GM12878 (cell line): ENCODE results near the gene TRIP6. TPM values are rescaled to one million over a fixed set of nuclear protein-coding genes. Genes with fewer than 3 reads are reported as not detected.

ENCODE experiments used
- ATAC-seq: fragments of 200-7000 bp; cut with Tn5 transposase; 3 replicates; pipeline ENCODE4 v1.9.1; 2020; ENCODE audit warnings: mild to moderate bottlenecking, moderate library complexity
- BruUV-seq: library from RNA; stranded (reverse); fragments of 400-500 nt; replicated peaks from 2 replicates; lab custom pipeline; 2021; lab: Mats Ljungman, UMichigan
- CTCF ChIA-PET: fragments of 300-600 bp; sonication (Branson Sonifier 250); formaldehyde crosslinking; extraction: SDS; loops from one replicate; lab custom pipeline; 2021; ENCODE audit warnings: inconsistent platforms; lab: Yijun Ruan, JAX
- POLR2A ChIA-PET: fragments of 350-600 bp; formaldehyde crosslinking; extraction: SDS; loops from one replicate; lab custom pipeline; 2021; ENCODE audit warnings: inconsistent platforms; lab: Charles Lee
- RAD21 ChIA-PET: fragments of 300-600 bp; sonication (Branson Sonifier 250); formaldehyde crosslinking; loops from one replicate; lab custom pipeline; 2023; ENCODE audit warnings: antibody characterized with exemption; ENCODE audit not compliant: unreplicated experiment; lab: Charles Lee
- SMC1A ChIA-PET: fragments of 300-600 bp; sonication (Branson Sonifier 250); formaldehyde crosslinking; loops from one replicate; lab custom pipeline; 2023; ENCODE audit not compliant: unreplicated experiment, uncharacterized antibody; lab: Charles Lee
- DNase-seq: peaks from one replicate; pipeline ENCODE4 v3.0.0-alpha.2; 2011; ENCODE audit warnings: low read depth, low spot score
- FAIRE-seq: peaks from 3 replicates; lab custom pipeline; 2011; peaks lifted over from hg19 to GRCh38; lab: Jason Lieb, UNC
- H2AFZ ChIP-seq: 2 replicates; pipeline ENCODE4 v1.6.0; 2011; ENCODE audit warnings: low read depth, low read length, control low read depth; ENCODE audit not compliant: control insufficient read depth
- H3K27ac ChIP-seq: 2 replicates; pipeline ENCODE4 v1.5.1; 2011; ENCODE audit warnings: control low read depth; ENCODE audit not compliant: control insufficient read depth, insufficient read depth
- H3K27me3 ChIP-seq, 2 experiments: replicated peaks in 1 of 2; 2 replicates each; pipeline versions ENCODE4 v1.6.0 to v1.6.1; 2011; ENCODE audit warnings: low read length in 1 of 2; ENCODE audit not compliant: control insufficient read depth in 2 of 2, insufficient read depth in 2 of 2
- H3K36me3 ChIP-seq, 2 experiments: 2 replicates each; pipeline ENCODE4 v1.5.1; 2011; ENCODE audit warnings: low read length in 1 of 2; ENCODE audit not compliant: control insufficient read depth in 2 of 2, insufficient read depth in 2 of 2
- H3K4me1 ChIP-seq: 2 replicates; pipeline ENCODE4 v1.6.1; 2011; ENCODE audit warnings: mild to moderate bottlenecking, low read length, moderate library complexity, mixed read lengths; ENCODE audit not compliant: control insufficient read depth, insufficient read depth
- H3K4me2 ChIP-seq: 2 replicates; pipeline ENCODE4 v1.6.0; 2011; ENCODE audit warnings: control low read depth; ENCODE audit not compliant: control insufficient read depth, insufficient read depth
- H3K4me3 ChIP-seq: fragments of 200-600 bp; sonication (generic); 2 replicates; pipeline ENCODE4 v1.5.1; 2016
- H3K79me2 ChIP-seq: 2 replicates; pipeline ENCODE4 v1.6.0; 2011; ENCODE audit warnings: low read length; ENCODE audit not compliant: control insufficient read depth, insufficient read depth
- H3K9ac ChIP-seq: 2 replicates; pipeline ENCODE4 v1.8.0; 2011; ENCODE audit warnings: low read length, control low read depth, mixed read lengths; ENCODE audit not compliant: control insufficient read depth, insufficient read depth
- H3K9me3 ChIP-seq: replicated peaks from 3 replicates; pipeline ENCODE4 v1.5.1; 2011; ENCODE audit warnings: mild to moderate bottlenecking, low read length; ENCODE audit not compliant: control insufficient read depth, insufficient read depth
- H4K20me1 ChIP-seq: 2 replicates; pipeline ENCODE4 v1.6.0; 2011; ENCODE audit not compliant: control insufficient read depth, insufficient read depth
- BCL11A ChIP-seq: IDR thresholded peaks from 2 replicates; pipeline ENCODE4 v1.6.1; 2011; ENCODE audit warnings: low read depth, low read length
- CREM ChIP-seq: IDR thresholded peaks from 2 replicates; pipeline ENCODE4 v1.6.1; 2014; ENCODE audit warnings: antibody characterized with exemption, low read depth
- NFIC ChIP-seq: IDR thresholded peaks from 2 replicates; pipeline ENCODE4 v1.6.1; 2012; ENCODE audit warnings: low read depth, mild to moderate bottlenecking, inconsistent platforms, low read length, moderate library complexity
- RB1 ChIP-seq: fragments of 450-650 bp; formaldehyde crosslinking; IDR thresholded peaks from 2 replicates; pipeline ENCODE4 v1.6.1; 2017; ENCODE audit warnings: mild to moderate bottlenecking, borderline replicate concordance
- WGBS: methylation state at CpG from one replicate; pipeline ENCODE4 v1.1.6; 2016; ENCODE audit warnings: low lambda C conversion rate; ENCODE audit not compliant: insufficient replicate concordance, insufficient coverage; ENCODE audit errors: missing lambda C conversion rate; 5-methylcytosine and 5-hydroxymethylcytosine counted together
- in situ Hi-C: fragments of 300-500 bp; cut with MboI; formaldehyde crosslinking; loops from 9 replicates; pipeline ENCODE4 v1.14.3; 2018; ENCODE audit warnings: mixed read lengths
- intact Hi-C: fragments of 100-400 bp; cut with micrococcal nuclease; formaldehyde crosslinking; loops from one replicate; pipeline ENCODE4 v1.14.2; 2022; ENCODE audit not compliant: unreplicated experiment
- polyA plus RNA-seq, 11 experiments: library from polyadenylated mRNA; depleted of rRNA in 4 of 11; unstranded in 6 of 11; stranded (reverse) in 5 of 11; fragments of >200 nt; fragmentation: Nextera tagmentation in 4 of 11; fragmentation: Illumina TruSeq in 1 of 11; extraction: Ambion mirVana in 4 of 11; extraction: Trizol in 1 of 11; gene quantifications; 1 replicate in 1 of 11; 2 replicates in 10 of 11; pipeline versions ENCODE4 v1.2.1 to v1.2.3, GENCODE V29; 2011 to 2016; ENCODE audit warnings: inconsistent platforms in 2 of 11, missing spikeins in 2 of 11, low read depth in 1 of 11
- total RNA-seq, 4 experiments: library from RNA; depleted of rRNA in 3 of 4; stranded (reverse); fragments of >200 nt in 3 of 4; fragmentation: Illumina TruSeq in 1 of 4; extraction: Trizol in 1 of 4; gene quantifications; 2 replicates each; pipeline versions ENCODE4 v1.2.1 to v1.2.3, GENCODE V29; 2013 to 2021
- TF ChIP-seq, protein P1 (sequence below): IDR thresholded peaks from 2 replicates; pipeline ENCODE4 v1.6.1; 2012; ENCODE audit warnings: low read length, inconsistent platforms
- TF ChIP-seq, protein P2 (sequence below): fragments of 450-650 bp; IDR thresholded peaks from 2 replicates; pipeline ENCODE4 v1.6.1; 2016; ENCODE audit warnings: mild to moderate bottlenecking, moderate library complexity, borderline replicate concordance

The TRIP6 gene
- total and polyA plus RNA-seq, 10 of the 15 experiments (the other 5 are each of a cell fraction or from before 2014, with no cell fraction given) = 2.5 to 47.4 (median 25.5) TPM

- TF ChIP-seq NFIC = no peak
- TF ChIP-seq BCL11A = no peak
- TF ChIP-seq, protein P1, sequence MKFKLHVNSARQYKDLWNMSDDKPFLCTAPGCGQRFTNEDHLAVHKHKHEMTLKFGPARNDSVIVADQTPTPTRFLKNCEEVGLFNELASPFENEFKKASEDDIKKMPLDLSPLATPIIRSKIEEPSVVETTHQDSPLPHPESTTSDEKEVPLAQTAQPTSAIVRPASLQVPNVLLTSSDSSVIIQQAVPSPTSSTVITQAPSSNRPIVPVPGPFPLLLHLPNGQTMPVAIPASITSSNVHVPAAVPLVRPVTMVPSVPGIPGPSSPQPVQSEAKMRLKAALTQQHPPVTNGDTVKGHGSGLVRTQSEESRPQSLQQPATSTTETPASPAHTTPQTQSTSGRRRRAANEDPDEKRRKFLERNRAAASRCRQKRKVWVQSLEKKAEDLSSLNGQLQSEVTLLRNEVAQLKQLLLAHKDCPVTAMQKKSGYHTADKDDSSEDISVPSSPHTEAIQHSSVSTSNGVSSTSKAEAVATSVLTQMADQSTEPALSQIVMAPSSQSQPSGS = no peak
- TF ChIP-seq CREM = no peak
- no peak for TF ChIP-seq RB1
Observed at GRCh38 chr7:100911484-100911883, 44.3 kb downstream of the TRIP6 start (continued).

- no peaks in the 10 kb centered on the region for H3K9me3 ChIP-seq
- H3K36me3 ChIP-seq = no peaks in the 10 kb centered on the region
- no peak overlapping the region for H3K4me3 ChIP-seq
- WGBS = 50% methylated on average over 15 of the region's 15 CpGs
- FAIRE-seq = no peak
- no TSS peak for BruUV-seq
- in situ Hi-C loops (no loop called here), intact Hi-C loops (no loop called here)
- TF ChIP-seq, protein P2, sequence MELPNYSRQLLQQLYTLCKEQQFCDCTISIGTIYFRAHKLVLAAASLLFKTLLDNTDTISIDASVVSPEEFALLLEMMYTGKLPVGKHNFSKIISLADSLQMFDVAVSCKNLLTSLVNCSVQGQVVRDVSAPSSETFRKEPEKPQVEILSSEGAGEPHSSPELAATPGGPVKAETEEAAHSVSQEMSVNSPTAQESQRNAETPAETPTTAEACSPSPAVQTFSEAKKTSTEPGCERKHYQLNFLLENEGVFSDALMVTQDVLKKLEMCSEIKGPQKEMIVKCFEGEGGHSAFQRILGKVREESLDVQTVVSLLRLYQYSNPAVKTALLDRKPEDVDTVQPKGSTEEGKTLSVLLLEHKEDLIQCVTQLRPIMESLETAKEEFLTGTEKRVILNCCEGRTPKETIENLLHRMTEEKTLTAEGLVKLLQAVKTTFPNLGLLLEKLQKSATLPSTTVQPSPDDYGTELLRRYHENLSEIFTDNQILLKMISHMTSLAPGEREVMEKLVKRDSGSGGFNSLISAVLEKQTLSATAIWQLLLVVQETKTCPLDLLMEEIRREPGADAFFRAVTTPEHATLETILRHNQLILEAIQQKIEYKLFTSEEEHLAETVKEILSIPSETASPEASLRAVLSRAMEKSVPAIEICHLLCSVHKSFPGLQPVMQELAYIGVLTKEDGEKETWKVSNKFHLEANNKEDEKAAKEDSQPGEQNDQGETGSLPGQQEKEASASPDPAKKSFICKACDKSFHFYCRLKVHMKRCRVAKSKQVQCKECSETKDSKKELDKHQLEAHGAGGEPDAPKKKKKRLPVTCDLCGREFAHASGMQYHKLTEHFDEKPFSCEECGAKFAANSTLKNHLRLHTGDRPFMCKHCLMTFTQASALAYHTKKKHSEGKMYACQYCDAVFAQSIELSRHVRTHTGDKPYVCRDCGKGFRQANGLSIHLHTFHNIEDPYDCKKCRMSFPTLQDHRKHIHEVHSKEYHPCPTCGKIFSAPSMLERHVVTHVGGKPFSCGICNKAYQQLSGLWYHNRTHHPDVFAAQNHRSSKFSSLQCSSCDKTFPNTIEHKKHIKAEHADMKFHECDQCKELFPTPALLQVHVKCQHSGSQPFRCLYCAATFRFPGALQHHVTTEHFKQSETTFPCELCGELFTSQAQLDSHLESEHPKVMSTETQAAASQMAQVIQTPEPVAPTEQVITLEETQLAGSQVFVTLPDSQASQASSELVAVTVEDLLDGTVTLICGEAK = no peak
- SMC1A ChIA-PET = no interaction called here
- no peak overlapping the region for H3K9ac ChIP-seq
- H3K27me3 ChIP-seq = no peaks in the 10 kb centered on the region; a peak in 1 of 4 replicates
- H3K4me2 ChIP-seq = no peak overlapping the region
- POLR2A ChIA-PET = no interaction called here
- H3K79me2 ChIP-seq = no peaks in the 10 kb centered on the region
- ATAC-seq = no peak
- CTCF ChIA-PET = no interaction called here
- no peak for DNase-seq
- H3K27ac ChIP-seq = no peak overlapping the region
- RAD21 ChIA-PET = no interaction called here
- H3K4me1 ChIP-seq = no peaks in the 10 kb centered on the region
- H4K20me1 ChIP-seq = no peaks in the 10 kb centered on the region
- H2AFZ ChIP-seq = no peak overlapping the region
Observed at GRCh38 chr7:100914208-100914878, 47.2 kb downstream of the TRIP6 start.
